HG03439 (cell line): ENCODE data around the gene ARHGEF10L.

Experiments
- ATAC-seq: cut with Tn5 transposase; IDR thresholded peaks from one replicate; pipeline ENCODE4 v1.9.1; 2021; ENCODE audit warnings: mild to moderate bottlenecking, moderate library complexity; ENCODE audit not compliant: unreplicated experiment

Gene ARHGEF10L

GRCh38 chr1:17672226-17672625 lies 132.7 kb downstream of the ARHGEF10L start:
- ATAC-seq, result no peak

GRCh38 chr1:17673329-17674072 lies 134.0 kb downstream of the ARHGEF10L start:
- ATAC-seq, result no peak

GRCh38 chr1:17674726-17675500 lies 135.4 kb downstream of the ARHGEF10L start:
- ATAC-seq, result no peak

- no peak for ATAC-seq
These were observed 136.2 kb downstream of the ARHGEF10L start for GRCh38 chr1:17675744-17676143.

- no peak for ATAC-seq
These were observed 137.0 kb downstream of the ARHGEF10L start for GRCh38 chr1:17676387-17677060.

- no peak for ATAC-seq
These were observed 138.5 kb downstream of the ARHGEF10L start for GRCh38 chr1:17678011-17678410.

GRCh38 chr1:17679856-17680255 lies 140.4 kb downstream of the ARHGEF10L start:
- ATAC-seq, result no peak

- no peak for ATAC-seq
These were observed 140.8 kb downstream of the ARHGEF10L start for GRCh38 chr1:17680308-17680707.

- ATAC-seq, result no peak
These were observed 142.9 kb downstream of the ARHGEF10L start for GRCh38 chr1:17682400-17682799.

- ATAC-seq, result no peak
These were observed 144.1 kb downstream of the ARHGEF10L start for GRCh38 chr1:17683598-17683997.

- no peak for ATAC-seq
These were observed 145.3 kb downstream of the ARHGEF10L start for GRCh38 chr1:17684810-17685209.

- ATAC-seq, result no peak
These were observed 146.8 kb downstream of the ARHGEF10L start for GRCh38 chr1:17686258-17686657.

- ATAC-seq, result no peak
These were observed 147.6 kb downstream of the ARHGEF10L start for GRCh38 chr1:17687145-17687544.

GRCh38 chr1:17688217-17688810 lies 148.8 kb downstream of the ARHGEF10L start:
- ATAC-seq, result no peak

GRCh38 chr1:17689011-17689410 lies 149.5 kb downstream of the ARHGEF10L start:
- ATAC-seq, result no peak

- no peak for ATAC-seq
These were observed 151.6 kb downstream of the ARHGEF10L start for GRCh38 chr1:17690906-17691634.

- no peak for ATAC-seq
These were observed 153.1 kb downstream of the ARHGEF10L start for GRCh38 chr1:17692645-17693044.

- ATAC-seq, result no peak
These were observed 157.2 kb downstream of the ARHGEF10L start for GRCh38 chr1:17696417-17697301.

GRCh38 chr1:17697458-17697857 lies 158.0 kb downstream of the ARHGEF10L start:
- no peak for ATAC-seq

GRCh38 chr1:17699581-17699980 lies 160.1 kb downstream of the ARHGEF10L start:
- no peak for ATAC-seq
